ENCODE data around the gene HOXA5. TPM values are rescaled to one million over a fixed set of nuclear protein-coding genes. Genes with fewer than 3 reads are reported as not detected.
A peak's percentile ranks its signal among the peaks of the same experiment; 100 is the strongest.

HOXA5 gene
- total RNA-seq, 2 experiments from 2014 or later: not detected

GRCh38 chr7:27150568-27151340, 7.3 kb upstream of the HOXA5 start:
- Mint-ChIP-seq H3K4me1 (peaks cover 27% of the 10 kb centered on the region), H3K27me3 (peaks cover 90% of the 10 kb centered on the region), H3K4me3 (peak overlapping the region; percentile 39), H3K27ac (no peak overlapping the region), H3K9me3 (no peaks in the 10 kb centered on the region), H3K36me3 (ENCODE audit: low read depth) (peaks cover 1% of the 10 kb centered on the region)
- ChIA-PET POLR2A (interaction anchor here (1.0 kb wide), 1 partner anchor 22 kb away, joined by 3 read pairs; no protein-coding TSS in a partner anchor), CTCF (interaction anchor here (0.6 to 3.0 kb wide), 19 partner anchors 10 to 1223 kb away, joined by 3 to 11 read pairs (median 3); partner anchors contain the start of genes EVX1, HOXA11 and HOXA13)
- DNase-seq: peak; percentile 55

- peaks cover 83% of the 10 kb centered on the region for H3K27me3 Mint-ChIP-seq
- no peak overlapping the region for H3K4me3 Mint-ChIP-seq
- no peak overlapping the region for H3K27ac Mint-ChIP-seq
- H3K4me1 Mint-ChIP-seq: peaks cover 27% of the 10 kb centered on the region
- H3K36me3 Mint-ChIP-seq (ENCODE audit: low read depth): no peaks in the 10 kb centered on the region
- ChIA-PET POLR2A (no interaction called here), CTCF (interaction anchor here (0.6 to 3.0 kb wide), 18 partner anchors 10 to 1222 kb away, joined by 3 to 11 read pairs (median 4); partner anchors contain the start of genes EVX1, HOXA11 and HOXA13)
- H3K9me3 Mint-ChIP-seq: no peaks in the 10 kb centered on the region
- no peak for DNase-seq
These were observed 6.5 kb upstream of the HOXA5 start for GRCh38 chr7:27149842-27150567.

GRCh38 chr7:27148756-27149641, 5.5 kb upstream of the HOXA5 start:
- Mint-ChIP-seq H3K27ac (no peak overlapping the region), H3K4me3 (no peak overlapping the region), H3K36me3 (ENCODE audit: low read depth) (no peaks in the 10 kb centered on the region), H3K9me3 (no peaks in the 10 kb centered on the region), H3K4me1 (peaks cover 24% of the 10 kb centered on the region), H3K27me3 (peaks cover 73% of the 10 kb centered on the region)
- CTCF ChIA-PET: interaction anchor here (1.0 to 2.4 kb wide), 6 partner anchors 9 to 51 kb away, joined by 3 to 10 read pairs (median 4); no protein-coding TSS in a partner anchor
- POLR2A ChIA-PET: interaction anchor here (0.6 kb wide), 1 partner anchor 101 kb away, joined by 3 read pairs; no protein-coding TSS in a partner anchor
- DNase-seq: no peak

- Mint-ChIP-seq H3K9me3 (no peaks in the 10 kb centered on the region), H3K27ac (no peak overlapping the region), H3K36me3 (ENCODE audit: low read depth) (no peaks in the 10 kb centered on the region), H3K4me1 (peaks cover 24% of the 10 kb centered on the region), H3K4me3 (no peak overlapping the region), H3K27me3 (peaks cover 65% of the 10 kb centered on the region)
- no peak for DNase-seq
- ChIA-PET CTCF (interaction anchor here (1.0 to 2.1 kb wide), 4 partner anchors 13 to 50 kb away, joined by 3 to 10 read pairs (median 3); no protein-coding TSS in a partner anchor), POLR2A (no interaction called here)
These were observed 4.7 kb upstream of the HOXA5 start for GRCh38 chr7:27148031-27148755.

GRCh38 chr7:27147199-27148030, 3.9 kb upstream of the HOXA5 start, which contains the start of gene HOXA6:
HOXA6 (minus strand) TSS chr7:27147774; CDS start chr7:27147749, 25 bp downstream.
- DNase-seq: no peak
- Mint-ChIP-seq H3K9me3 (no peaks in the 10 kb centered on the region), H3K27ac (peak within 1 kb of the TSS; percentile 22), H3K27me3 (peaks cover 62% of the 10 kb centered on the region), H3K4me1 (peaks cover 24% of the 10 kb centered on the region), H3K4me3 (no peak within 1 kb of the TSS), H3K36me3 (ENCODE audit: low read depth) (no peaks in the 10 kb centered on the region)
- CTCF ChIA-PET: interaction anchor here (1.0 to 1.1 kb wide), 3 partner anchors 47 to 49 kb away, joined by 3 read pairs; no protein-coding TSS in a partner anchor
- POLR2A ChIA-PET: no interaction called here

- H3K4me1 Mint-ChIP-seq: peaks cover 19% of the 10 kb centered on the region
- ChIA-PET POLR2A (no interaction called here), CTCF (interaction anchor here (0.6 to 2.1 kb wide), 3 partner anchors 15 to 235 kb away, joined by 3 to 5 read pairs (median 3); no protein-coding TSS in a partner anchor)
- H3K27me3 Mint-ChIP-seq: peaks cover 55% of the 10 kb centered on the region
- no peak overlapping the region for H3K27ac Mint-ChIP-seq
- H3K36me3 Mint-ChIP-seq (ENCODE audit: low read depth): no peaks in the 10 kb centered on the region
- no peaks in the 10 kb centered on the region for H3K9me3 Mint-ChIP-seq
- no peak for DNase-seq
- H3K4me3 Mint-ChIP-seq: no peak overlapping the region
These were observed 3.2 kb upstream of the HOXA5 start for GRCh38 chr7:27146491-27147198.

GRCh38 chr7:27145914-27146412, 2.5 kb upstream of the HOXA5 start:
- Mint-ChIP-seq H3K36me3 (ENCODE audit: low read depth) (no peaks in the 10 kb centered on the region), H3K9me3 (no peaks in the 10 kb centered on the region), H3K4me1 (peaks cover 12% of the 10 kb centered on the region), H3K27ac (no peak overlapping the region), H3K4me3 (no peak overlapping the region), H3K27me3 (peaks cover 51% of the 10 kb centered on the region)
- no peak for DNase-seq
- ChIA-PET POLR2A (no interaction called here), CTCF (interaction anchor here (0.6 to 2.1 kb wide), 5 partner anchors 14 to 235 kb away, joined by 3 to 5 read pairs (median 3); no protein-coding TSS in a partner anchor)

GRCh38 chr7:27145165-27145913, 1.9 kb upstream of the HOXA5 start:
- Mint-ChIP-seq H3K36me3 (ENCODE audit: low read depth) (no peaks in the 10 kb centered on the region), H3K27ac (no peak overlapping the region), H3K27me3 (peaks cover 45% of the 10 kb centered on the region), H3K4me1 (peaks cover 7% of the 10 kb centered on the region), H3K4me3 (no peak overlapping the region), H3K9me3 (no peaks in the 10 kb centered on the region)
- ChIA-PET CTCF (interaction anchor here (1.0 to 2.1 kb wide), 3 partner anchors 14 to 42 kb away, joined by 3 to 5 read pairs (median 3); no protein-coding TSS in a partner anchor), POLR2A (no interaction called here)
- no peak for DNase-seq

- Mint-ChIP-seq H3K4me3 (no peak overlapping the region), H3K9me3 (no peaks in the 10 kb centered on the region), H3K36me3 (ENCODE audit: low read depth) (no peaks in the 10 kb centered on the region), H3K4me1 (peaks cover 6% of the 10 kb centered on the region), H3K27me3 (peaks cover 40% of the 10 kb centered on the region), H3K27ac (no peak overlapping the region)
- DNase-seq: no peak
- CTCF ChIA-PET: interaction anchor here (1.3 to 2.1 kb wide), 2 partner anchors 13 to 16 kb away, joined by 3 to 5 read pairs; no protein-coding TSS in a partner anchor
- POLR2A ChIA-PET: no interaction called here
These were observed 1.3 kb upstream of the HOXA5 start for GRCh38 chr7:27144781-27145164.

All from activated CD4-positive, alpha-beta T cell treated with anti-CD3 and anti-CD28 coated beads, Interleukin-2, amount 10 ng/mL, durations not matched to agents 7 days and 5 days (primary cell).